Measurements from ENCODE around the gene SH3BGR. TPM values are rescaled to one million over a fixed set of nuclear protein-coding genes. Genes with fewer than 3 reads are reported as not detected.

SH3BGR gene
- total RNA-seq, 2 donors from 2014 or later, result 18.8 to 22.4 TPM

- H3K4me3 Mint-ChIP-seq, result no peak overlapping the region
- Histone ChIP-seq H3K27ac (ENCODE audit: low read depth, low read length) (no peak overlapping the region), H3K9ac (ENCODE audit: extremely low read depth, low read length, poor library complexity, severe bottlenecking) (no peak overlapping the region), H3K4me1 (ENCODE audit: control insufficient read depth, insufficient read depth, low read length) (no peaks in the 10 kb centered on the region), H3K36me3 (ENCODE audit: control insufficient read depth, insufficient read depth, low read length) (no peaks in the 10 kb centered on the region), H3K27me3 (ENCODE audit: control insufficient read depth, insufficient read depth, low read length, poor library complexity, severe bottlenecking) (no peaks in the 10 kb centered on the region), H3K9me3 (ENCODE audit: control insufficient read depth, low read length) (no peaks in the 10 kb centered on the region), H3K4me3 (ENCODE audit: low read length) (no peak overlapping the region)
- TF ChIP-seq CTCF (conservative IDR thresholded peaks at IDR 0.05), result no peak
- H3K9me3 Mint-ChIP-seq, result peaks cover 3% of the 10 kb centered on the region
- peak; percentile 64 for DNase-seq
- peaks cover 2% of the 10 kb centered on the region for H3K4me1 Mint-ChIP-seq
- 76 to 86% methylated on average over 3 to 4 of the region's 4 CpGs for WGBS, 2 experiments (ENCODE audit: insufficient coverage in 1 of 2, insufficient read length in 1 of 2)
- H3K27ac Mint-ChIP-seq, result no peak overlapping the region
- peaks cover 2% of the 10 kb centered on the region for H3K27me3 Mint-ChIP-seq (ENCODE audit: insufficient read depth)
- H3K36me3 Mint-ChIP-seq (ENCODE audit: low read depth), result no peaks in the 10 kb centered on the region
These were observed 77.3 kb downstream of the SH3BGR start for GRCh38 chr21:39529026-39529425.

DNA sequence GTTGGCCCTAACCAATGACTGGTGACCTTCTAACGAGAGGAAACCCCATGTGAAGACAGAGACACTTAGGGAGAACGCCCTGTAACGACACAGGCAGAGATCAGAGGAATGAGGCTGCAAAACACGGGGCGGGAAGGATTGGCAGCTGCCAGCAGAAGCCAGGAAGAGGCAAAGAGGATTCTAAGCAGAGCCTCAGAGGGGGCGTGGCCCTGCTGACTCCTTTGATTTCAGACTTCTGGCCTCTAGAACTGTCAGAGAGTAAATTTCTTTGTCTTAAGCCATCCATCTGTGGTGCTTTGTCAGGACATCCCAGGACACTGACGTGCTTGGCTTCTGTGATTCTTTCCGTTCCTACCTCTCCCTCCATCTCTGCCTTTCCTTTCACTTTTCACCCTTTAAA, 79.3 kb downstream of the SH3BGR start:
- peak; percentile 65 for DNase-seq
- H3K4me3 Mint-ChIP-seq, result no peak overlapping the region

GRCh38 chr21:39531840-39532239, 80.1 kb downstream of the SH3BGR start:
- no peak overlapping the region for H3K9ac ChIP-seq (ENCODE audit: extremely low read depth, low read length, poor library complexity, severe bottlenecking)

More for the DNA sequence above, 79.3 kb downstream of the SH3BGR start:
- Mint-ChIP-seq H3K4me1 (peaks cover 2% of the 10 kb centered on the region), H3K36me3 (ENCODE audit: low read depth) (no peaks in the 10 kb centered on the region), H3K27me3 (ENCODE audit: insufficient read depth) (no peaks in the 10 kb centered on the region), H3K27ac (no peak overlapping the region), H3K9me3 (peaks cover 3% of the 10 kb centered on the region)
- TF ChIP-seq CTCF (conservative IDR thresholded peaks at IDR 0.05), result no peak
- no peaks in the 10 kb centered on the region for H3K4me1 ChIP-seq (ENCODE audit: control insufficient read depth, insufficient read depth, low read length)
- whole genome bisulfite sequencing, 2 experiments (ENCODE audit: insufficient coverage in 1 of 2, insufficient read length in 1 of 2), result 55 to 57% methylated on average over 8 of the region's 8 CpGs
- H3K36me3 ChIP-seq (ENCODE audit: control insufficient read depth, insufficient read depth, low read length), result no peaks in the 10 kb centered on the region
- no peaks in the 10 kb centered on the region for H3K27me3 ChIP-seq (ENCODE audit: control insufficient read depth, insufficient read depth, low read length, poor library complexity, severe bottlenecking)
- H3K4me3 ChIP-seq (ENCODE audit: low read length), result no peak overlapping the region
- no peak overlapping the region for H3K27ac ChIP-seq (ENCODE audit: low read depth, low read length)
- no peaks in the 10 kb centered on the region for H3K9me3 ChIP-seq (ENCODE audit: control insufficient read depth, low read length)
- H3K9ac ChIP-seq (ENCODE audit: extremely low read depth, low read length, poor library complexity, severe bottlenecking), result no peak overlapping the region

More at GRCh38 chr21:39531840-39532239, 80.1 kb downstream of the SH3BGR start:
- peaks cover 3% of the 10 kb centered on the region for H3K9me3 Mint-ChIP-seq
- no peak overlapping the region for H3K27ac Mint-ChIP-seq
- H3K36me3 Mint-ChIP-seq (ENCODE audit: low read depth), result no peaks in the 10 kb centered on the region
- H3K4me3 ChIP-seq (ENCODE audit: low read length), result no peak overlapping the region
- no peaks in the 10 kb centered on the region for H3K27me3 ChIP-seq (ENCODE audit: control insufficient read depth, insufficient read depth, low read length, poor library complexity, severe bottlenecking)
- H3K36me3 ChIP-seq (ENCODE audit: control insufficient read depth, insufficient read depth, low read length), result no peaks in the 10 kb centered on the region
- no peaks in the 10 kb centered on the region for H3K9me3 ChIP-seq (ENCODE audit: control insufficient read depth, low read length)
- TF ChIP-seq CTCF (conservative IDR thresholded peaks at IDR 0.05), result no peak
- H3K4me1 Mint-ChIP-seq, result peaks cover 2% of the 10 kb centered on the region
- H3K27ac ChIP-seq (ENCODE audit: low read depth, low read length), result no peak overlapping the region
- WGBS, 2 experiments (ENCODE audit: insufficient coverage in 1 of 2, insufficient read length in 1 of 2), result 81 to 91% methylated on average over 5 of the region's 5 CpGs
- H3K27me3 Mint-ChIP-seq (ENCODE audit: insufficient read depth), result no peaks in the 10 kb centered on the region
- no peaks in the 10 kb centered on the region for H3K4me1 ChIP-seq (ENCODE audit: control insufficient read depth, insufficient read depth, low read length)
- no peak for DNase-seq
- H3K4me3 Mint-ChIP-seq, result no peak overlapping the region
